Measurements from ENCODE around the gene KRCC1. TPM values are rescaled to one million over a fixed set of nuclear protein-coding genes. Genes with fewer than 3 reads are reported as not detected.

Gene KRCC1
- total and polyA plus RNA-seq, 9 of the 15 experiments (the other 6 are each of a cell fraction or from before 2014, with no cell fraction given): 1.9 to 6.0 (median 2.2) TPM

DNA sequence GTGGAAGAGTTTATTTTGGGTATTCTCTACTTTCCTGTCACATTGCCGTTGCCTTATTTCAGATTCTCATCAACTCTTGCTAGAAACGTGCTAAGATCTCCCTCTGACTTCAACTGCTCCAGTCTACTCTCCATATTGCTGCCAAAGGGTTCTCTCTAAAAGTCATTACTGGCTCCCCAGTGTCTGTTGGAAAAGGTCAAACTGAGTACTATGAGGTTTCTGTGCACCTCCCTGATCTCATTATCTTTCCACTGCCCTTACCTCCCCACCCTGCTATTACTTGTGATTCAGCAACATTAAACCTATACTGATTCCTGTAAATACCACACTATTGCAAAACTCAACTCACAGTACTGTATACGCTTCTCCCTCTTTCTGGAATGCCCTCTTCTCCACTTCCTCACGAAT, 1.9 kb upstream of the KRCC1 start (continued):
- TF ChIP-seq ZNF347 (CRISPR knock-in tag; IDR thresholded peaks at IDR 0.05; ENCODE audit: low read depth) (no peak), ZNF274 (IDR thresholded peaks at IDR 0.05; ENCODE audit: borderline replicate concordance, low read depth, low read length) (no peak), KLF10 (CRISPR knock-in tag; IDR thresholded peaks at IDR 0.05) (no peak), ZNF764 (CRISPR knock-in tag; IDR thresholded peaks at IDR 0.05; ENCODE audit: low read depth) (no peak), SREBF1 (IDR thresholded peaks at IDR 0.05; ENCODE audit: borderline replicate concordance, low read depth, low read length) (no peak), SMAD1 (IDR thresholded peaks at IDR 0.05; ENCODE audit: low read depth, low read length, partially characterized antibody) (no peak), ELF1 (tag; IDR thresholded peaks at IDR 0.05) (no peak), ZNF511 (CRISPR knock-in tag; IDR thresholded peaks at IDR 0.05) (no peak), LEF1 (IDR thresholded peaks at IDR 0.05) (peak; percentile 72), CC2D1A (IDR thresholded peaks at IDR 0.05) (no peak), RBBP5 (IDR thresholded peaks at IDR 0.05; ENCODE audit: borderline replicate concordance, insufficient read depth, low read length, poor library complexity, severe bottlenecking) (peak; percentile 42), SNAPC5 (CRISPR knock-in tag; IDR thresholded peaks at IDR 0.05) (no peak), FOXP1 (CRISPR knock-in tag; IDR thresholded peaks at IDR 0.05) (no peak), KAT7 (CRISPR knock-in tag; IDR thresholded peaks at IDR 0.05; ENCODE audit: borderline replicate concordance) (no peak), CREM (IDR thresholded peaks at IDR 0.05; ENCODE audit: low read depth) (peak; percentile 44; the same call in 1 of the 2 replicates), MTF1 (CRISPR knock-in tag; IDR thresholded peaks at IDR 0.05; ENCODE audit: borderline replicate concordance) (no peak), ZNF197 (CRISPR knock-in tag; IDR thresholded peaks at IDR 0.05; ENCODE audit: low read depth) (no peak), THRA (IDR thresholded peaks at IDR 0.05) (no peak), CEBPB (tag; IDR thresholded peaks at IDR 0.05) (peak; percentile 96), POLR2H (tag; IDR thresholded peaks at IDR 0.05; ENCODE audit: low read depth) (no peak), ZNF408 (CRISPR knock-in tag; IDR thresholded peaks at IDR 0.05; ENCODE audit: low read depth) (no peak), RBM17 (IDR thresholded peaks at IDR 0.05; ENCODE audit: borderline replicate concordance, low read depth, low read length) (no peak)
